AG08395 (cell line): Measurements from ENCODE around the gene ERN1.
A peak's percentile ranks its signal among the peaks of the same experiment; 100 is the strongest.

Experiments used
- DNase-seq: peaks from one replicate; pipeline ENCODE4 v3.0.0; 2012; ENCODE audit warnings: mixed read lengths, low spot score

ERN1 gene

DNA sequence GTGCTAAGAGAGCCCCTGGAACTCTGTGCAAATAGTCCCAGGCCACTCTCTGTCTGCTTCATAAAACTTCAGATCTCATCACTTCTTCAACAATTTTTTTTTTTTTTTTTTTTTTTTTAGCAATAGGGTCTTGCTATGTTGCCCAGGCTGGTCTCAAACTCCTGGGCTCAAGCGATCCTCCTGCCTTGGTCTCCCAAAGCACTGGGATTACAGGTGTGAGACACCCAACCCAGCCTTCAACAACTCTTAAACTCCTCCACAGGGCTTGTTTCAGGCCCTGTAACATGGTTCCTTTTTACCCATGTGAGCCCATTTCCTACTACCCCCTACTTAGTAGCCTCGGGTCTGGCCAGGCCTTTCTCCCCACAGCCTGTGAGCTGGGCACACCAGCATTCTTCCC is 70.2 kb downstream of the ERN1 start:
- no peak for DNase-seq

DNA sequence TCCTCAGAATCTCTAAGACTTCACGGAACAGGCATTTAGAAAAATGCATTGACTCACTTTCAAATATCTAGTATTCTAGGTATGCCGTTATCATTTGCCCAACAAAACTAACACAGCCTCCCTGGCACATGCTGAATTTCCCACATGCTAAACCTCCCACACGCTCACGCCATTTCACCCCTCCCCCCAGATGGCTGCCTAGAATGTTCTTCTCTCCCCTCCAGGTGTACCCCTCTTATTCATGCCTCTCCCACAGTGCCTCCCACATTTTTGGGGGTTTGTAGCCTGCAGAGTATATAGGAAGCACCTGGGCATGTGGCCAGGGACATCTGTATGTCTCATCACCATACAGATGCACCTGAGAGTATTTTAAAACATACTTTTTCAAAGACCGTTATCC is 71.3 kb downstream of the ERN1 start:
- DNase-seq, result no peak

DNA sequence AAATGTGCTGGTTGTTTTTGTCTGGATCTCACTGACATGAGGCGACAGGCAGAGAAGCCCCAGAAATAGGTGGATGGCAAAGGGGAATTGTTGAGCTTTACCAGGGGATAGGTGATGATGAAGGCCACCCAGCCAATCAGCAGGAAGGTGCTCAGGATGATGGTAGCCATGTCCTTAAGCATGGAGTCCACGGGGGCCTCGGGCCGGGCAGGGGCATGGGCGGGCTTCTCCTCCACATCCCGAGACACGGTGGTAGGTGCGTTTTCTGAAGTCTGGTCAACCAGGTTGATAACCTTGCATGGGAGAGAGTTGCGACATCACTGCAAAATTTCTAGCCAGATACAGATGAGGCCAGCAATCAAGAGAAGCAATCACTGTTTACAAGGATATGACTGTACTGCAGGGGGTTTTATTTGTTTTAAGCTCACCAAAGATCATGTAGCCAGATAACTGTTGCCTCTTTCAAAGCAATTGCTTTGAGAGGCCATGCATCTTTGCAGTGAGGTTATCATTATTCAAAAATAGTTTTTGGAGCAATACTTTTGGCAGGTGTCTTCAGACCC is 72.2 kb downstream of the ERN1 start:
- DNase-seq, result no peak

DNA sequence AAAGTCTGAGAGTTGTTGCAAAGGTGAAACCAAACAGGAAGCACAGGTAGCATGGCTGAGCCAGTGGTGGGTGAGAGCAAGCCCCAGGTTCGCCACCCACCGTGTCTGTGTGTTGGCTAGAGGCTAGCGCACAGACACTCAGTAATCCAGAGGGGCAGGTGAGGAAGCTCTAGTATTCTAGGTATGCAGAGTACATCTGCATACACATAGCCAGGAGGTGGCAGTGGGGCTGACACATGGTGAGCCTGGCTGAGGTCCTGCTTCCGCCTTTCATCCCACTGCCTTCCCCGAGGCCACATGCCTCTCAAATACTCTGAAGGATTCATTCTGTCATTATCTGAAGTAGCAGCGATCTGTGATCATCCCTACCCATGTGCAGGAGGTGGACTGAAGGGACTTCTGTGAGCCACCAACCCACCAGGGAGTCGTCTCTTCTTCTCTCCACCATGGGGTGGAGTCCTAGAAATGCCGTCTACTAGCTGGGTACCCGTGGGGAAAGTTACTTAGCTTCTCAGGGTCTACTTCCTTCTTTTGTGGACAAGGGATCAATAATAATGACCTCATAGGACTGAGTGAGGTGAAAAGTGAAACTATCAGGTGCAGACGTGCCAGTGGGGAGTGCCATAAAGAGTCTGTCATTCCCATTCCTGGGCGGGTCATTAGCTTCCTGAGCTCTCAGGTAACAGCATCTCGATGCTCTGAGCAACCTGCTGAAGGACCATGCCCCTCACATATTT is 73.5 kb downstream of the ERN1 start:
- DNase-seq, result no peak

DNA sequence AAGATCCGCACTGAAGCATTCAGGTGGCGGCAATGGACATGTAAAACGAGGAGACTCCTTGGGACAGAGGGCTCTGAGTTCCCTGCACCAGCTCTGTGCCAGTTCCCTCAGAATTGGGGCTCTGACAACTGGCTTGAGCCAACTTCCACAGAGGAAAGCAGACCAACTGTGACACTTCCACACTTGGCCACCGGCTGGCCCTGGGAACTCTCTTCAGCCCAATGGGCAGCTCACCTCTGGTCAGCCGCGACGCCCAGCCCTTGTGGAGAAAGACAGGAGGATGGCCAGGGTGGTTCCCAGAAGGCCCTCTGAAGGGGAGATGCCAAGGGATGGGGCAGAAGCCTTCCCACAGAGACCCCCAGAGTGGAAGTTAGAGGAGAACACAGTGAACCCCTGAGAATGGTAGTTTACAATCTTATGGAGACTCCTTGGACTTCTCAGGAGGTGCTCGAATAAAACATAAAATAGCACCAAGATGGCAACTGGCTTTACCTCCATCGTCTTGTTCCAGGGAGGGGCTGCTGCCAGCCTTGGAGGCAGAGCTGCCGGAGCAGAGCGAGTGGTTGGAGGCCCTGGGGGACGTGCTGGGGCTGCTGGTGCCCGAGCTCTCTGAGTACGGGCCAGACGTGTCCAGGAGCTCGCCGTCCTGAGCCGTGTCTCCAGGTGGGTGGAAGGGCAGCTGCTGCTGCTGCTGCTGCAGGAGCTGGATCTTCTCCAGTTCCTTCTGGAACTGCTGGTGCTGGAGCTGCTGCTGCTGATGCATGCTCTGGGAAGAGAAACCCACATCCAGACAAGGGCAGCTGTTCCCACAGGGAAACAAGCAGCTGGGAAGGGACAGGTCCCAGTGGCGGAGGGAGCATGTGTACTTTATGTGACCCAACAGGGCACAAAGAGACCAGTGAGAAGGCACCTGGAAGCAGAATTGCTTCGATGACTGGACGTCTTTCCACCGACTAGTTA is 74.5 kb downstream of the ERN1 start:
- DNase-seq, result no peak

DNA sequence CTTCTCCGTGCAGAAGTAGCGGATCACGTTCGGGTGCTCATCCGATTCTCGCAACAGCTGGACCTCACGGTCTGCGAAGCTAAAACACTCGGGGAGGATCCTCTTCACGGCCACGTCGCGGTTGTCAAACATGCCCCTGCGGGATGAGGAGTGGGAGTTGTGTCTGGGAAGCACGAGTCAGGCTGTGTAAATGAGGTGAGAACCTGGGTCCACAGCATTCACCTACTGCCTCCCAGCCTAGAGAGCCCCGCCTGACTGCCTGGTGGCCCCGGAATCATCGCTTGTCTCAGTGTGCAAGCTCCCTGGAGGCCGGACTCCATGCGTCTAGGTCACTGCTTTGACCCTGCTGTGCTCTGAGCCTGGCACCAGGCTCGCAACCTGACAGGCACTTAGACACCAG is 75.6 kb downstream of the ERN1 start:
- no peak for DNase-seq

DNA sequence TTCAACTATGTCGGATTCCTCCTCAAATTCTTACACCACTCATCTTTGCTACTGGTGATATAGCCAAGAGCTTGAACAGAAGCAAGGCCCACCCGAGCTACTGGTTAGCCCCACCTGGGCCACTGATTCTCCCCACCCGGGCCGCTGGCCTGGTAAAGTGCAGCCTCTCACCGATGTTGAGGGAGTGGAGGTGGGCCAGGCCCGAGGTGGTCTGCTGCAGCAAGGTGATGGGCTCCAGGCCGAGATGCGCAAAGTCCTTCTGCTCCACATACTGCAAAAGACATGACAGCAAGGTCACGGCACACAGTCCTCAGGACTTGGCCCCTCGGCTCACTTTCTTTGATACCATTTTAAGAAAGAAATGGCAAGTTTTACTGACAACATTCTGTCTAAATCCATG is 76.8 kb downstream of the ERN1 start:
- no peak for DNase-seq

DNA sequence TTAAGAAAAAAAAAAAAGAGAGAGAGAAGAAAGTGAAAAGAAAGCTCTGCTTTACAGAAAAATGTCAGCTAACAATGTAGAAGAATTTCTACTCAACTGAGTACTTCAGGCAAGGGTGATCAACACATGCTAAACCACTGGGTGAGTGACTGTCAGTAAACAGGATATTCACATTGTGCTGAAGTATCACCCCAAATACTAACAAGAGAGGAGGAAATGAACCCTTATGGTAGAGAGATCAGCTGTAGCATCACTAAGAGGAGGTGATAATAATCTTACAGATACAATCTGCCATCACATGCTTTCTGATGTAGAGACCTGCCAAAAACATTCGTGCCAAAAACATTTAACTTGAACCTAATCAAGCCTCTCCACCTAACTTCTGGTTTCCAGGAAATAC is 78.8 kb downstream of the ERN1 start:
- DNase-seq, result no peak

DNA sequence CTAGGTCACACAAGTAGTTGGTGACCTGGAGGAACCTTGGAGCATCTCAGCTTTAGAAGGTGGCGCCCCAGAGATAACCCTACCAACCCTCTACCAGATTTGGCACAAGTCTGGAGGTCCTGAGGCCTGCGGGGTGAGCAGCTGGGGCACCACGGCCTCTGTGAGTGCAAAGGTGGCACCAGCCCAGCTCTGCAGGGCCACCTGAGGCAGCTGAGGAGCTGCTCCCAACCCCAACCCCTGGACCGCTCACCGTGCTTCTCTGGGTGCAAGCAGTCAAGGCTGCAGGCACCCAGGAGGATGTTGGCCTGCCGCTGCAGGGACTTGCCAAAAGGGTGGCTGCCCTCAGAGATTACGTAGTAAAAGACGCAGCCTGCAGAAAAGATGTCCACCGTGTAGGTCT is 81.1 kb downstream of the ERN1 start:
- no peak for DNase-seq

DNA sequence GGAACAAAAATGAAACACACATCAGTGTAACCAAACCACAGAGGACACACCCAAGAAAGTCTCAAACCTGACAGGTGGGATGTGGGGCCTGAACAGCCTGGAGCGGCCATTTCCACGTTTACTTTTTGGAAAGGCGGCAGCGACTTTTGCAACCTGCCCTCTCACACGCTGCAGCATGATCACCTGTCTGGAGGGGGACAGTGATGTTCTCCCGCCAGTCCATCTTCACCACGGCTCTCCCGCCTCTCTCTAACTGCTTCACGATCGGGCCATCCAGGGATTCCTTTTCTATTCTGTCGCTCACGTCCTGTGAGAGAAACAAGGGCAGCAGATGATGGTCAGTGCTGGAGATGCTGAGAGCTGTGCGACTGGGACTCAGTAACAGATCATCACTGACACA is 84.8 kb downstream of the ERN1 start:
- DNase-seq, result no peak

DNA sequence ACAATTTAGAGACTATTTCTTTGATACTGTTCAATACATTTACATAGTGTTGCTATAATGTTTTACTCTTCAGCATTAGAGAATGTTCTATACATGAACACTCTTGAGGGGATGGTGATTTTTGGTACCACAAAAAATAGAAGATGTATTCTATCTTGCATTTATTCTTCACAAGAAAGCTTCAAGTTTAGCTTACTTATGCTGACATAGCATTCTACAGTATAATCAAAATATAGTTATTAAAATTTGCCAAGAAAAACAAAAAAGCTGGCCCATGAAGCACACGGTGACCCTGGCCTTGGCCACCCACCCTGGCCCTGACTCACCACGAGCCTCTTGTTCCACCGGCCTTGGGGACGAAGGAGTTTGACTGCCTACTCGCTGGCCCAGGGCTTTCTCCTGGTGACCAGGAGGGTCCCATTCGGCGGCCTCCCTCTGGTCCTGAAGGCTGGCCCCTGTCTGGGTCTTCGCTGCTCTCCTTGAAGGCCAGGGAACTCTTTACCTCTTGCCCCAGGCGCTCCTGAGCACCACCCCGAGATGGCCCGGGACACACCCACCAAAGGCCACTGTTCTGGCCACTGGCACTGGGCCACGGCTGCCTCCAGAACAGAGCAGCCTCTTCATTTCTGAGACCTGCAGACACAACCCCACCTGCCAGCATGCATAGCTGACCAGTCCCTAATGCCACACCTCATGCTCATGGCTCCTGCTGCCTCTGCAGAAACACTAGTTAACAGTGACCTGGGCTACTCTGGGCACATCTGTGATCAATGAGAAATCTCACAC is 87.1 kb downstream of the ERN1 start:
- no peak for DNase-seq

DNA sequence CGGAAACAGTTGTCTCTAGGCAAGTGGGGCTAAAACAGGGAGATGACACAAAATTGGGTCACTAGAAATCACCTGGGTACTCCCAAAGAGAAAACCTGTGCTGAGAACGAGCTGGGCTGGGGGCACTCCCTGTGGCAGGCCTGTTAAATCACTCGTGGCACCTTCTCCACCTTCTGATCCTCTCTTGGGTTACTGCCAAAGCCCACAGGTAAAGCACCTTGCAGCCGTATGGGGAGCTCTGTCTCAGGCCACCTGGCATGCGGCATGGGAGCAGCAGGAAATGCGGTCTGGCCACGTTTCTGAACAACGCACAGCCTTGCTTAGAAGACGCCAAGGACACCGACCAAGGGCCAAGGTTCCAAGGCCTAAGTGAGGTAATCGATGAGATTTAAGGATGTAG is 88.0 kb downstream of the ERN1 start:
- no peak for DNase-seq

DNA sequence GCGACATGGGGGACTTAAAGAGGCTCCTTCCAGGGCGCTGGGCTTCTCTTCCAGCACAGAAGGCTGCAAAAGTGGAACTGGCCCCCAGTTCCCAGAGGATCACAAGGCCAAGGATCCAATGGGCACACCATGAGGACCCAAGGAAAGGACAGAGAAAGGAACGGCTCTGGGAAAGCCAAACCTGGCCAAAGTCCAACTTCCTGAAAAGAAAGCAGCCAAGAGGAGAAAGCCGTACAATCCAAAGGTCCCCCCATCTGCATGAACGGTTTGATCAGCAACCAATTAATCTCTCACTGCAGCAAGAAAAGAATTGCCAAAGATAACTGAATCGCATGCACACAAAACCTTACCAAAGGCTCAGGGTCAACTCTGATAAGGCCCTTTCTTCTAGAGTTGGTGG is 89.7 kb downstream of the ERN1 start:
- no peak for DNase-seq

DNA sequence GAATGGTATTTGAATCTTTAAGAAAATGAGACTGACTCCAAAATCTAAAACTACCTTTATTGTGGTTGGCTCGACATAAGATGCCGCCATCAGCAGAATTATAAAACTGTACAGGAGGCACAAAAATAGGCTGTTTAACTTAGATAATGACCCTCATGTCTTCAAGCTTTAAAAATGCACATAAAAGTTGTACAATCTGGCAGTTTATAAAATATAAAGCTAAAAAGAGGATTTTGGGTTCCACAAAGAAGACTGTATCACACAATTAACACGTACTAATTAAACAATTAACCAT is 90.9 kb downstream of the ERN1 start:
- no peak for DNase-seq

DNA sequence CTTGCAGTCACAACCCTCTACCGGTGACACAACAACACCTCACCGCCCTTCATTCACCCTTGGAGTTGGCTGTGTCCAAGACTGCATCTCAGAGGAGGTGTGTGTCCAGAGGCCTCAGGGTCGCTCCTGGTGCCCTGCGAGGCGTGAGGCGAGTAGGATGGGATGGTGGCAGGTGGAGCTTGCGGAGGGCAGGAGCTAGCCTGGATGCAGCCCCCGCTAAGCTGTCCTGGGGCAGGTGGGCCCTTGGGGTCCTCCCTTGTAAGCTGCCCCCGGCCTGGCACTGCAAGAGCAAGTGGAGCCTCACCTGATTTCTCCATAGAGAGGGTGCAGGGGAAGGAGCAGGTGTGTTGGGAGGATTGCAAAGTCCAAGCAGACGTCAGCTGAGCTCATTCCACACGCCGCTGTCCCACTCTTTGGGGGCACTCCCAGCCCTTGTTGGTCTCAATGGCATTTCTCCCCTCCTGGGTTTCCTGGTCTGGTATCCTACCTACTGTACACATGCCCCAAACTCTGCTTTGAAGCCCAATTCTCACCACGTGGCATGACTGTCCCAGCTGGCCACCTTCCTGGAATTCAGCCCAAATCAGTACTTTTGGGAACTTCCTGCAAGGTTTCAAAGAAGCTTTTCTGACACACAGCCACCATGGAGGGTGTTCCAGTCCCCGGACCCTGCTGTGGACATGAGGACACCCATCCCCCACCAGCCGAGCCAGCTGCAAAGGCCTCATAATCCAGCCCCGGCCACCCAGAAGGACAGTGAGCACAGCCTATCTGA is 91.4 kb downstream of the ERN1 start:
- no peak for DNase-seq

DNA sequence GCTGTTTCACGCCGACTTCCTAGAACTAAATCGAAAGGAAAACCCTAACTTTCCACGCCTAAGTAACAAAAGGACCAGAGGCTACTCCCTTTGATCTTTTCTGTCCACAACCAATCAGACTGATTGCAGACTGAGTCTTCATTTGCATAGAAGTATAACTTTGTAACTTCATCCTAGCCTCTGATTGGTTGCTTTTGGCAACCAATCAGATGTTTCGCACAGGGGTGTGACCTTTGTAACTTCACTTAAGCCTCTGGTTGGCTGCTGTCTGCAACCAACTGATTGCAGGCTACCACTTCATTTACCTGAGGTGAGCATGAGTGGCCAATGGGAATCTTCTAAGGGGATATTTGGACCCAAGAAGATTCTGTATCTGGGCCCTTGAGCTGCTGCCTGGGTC is 92.1 kb downstream of the ERN1 start:
- no peak for DNase-seq

DNA sequence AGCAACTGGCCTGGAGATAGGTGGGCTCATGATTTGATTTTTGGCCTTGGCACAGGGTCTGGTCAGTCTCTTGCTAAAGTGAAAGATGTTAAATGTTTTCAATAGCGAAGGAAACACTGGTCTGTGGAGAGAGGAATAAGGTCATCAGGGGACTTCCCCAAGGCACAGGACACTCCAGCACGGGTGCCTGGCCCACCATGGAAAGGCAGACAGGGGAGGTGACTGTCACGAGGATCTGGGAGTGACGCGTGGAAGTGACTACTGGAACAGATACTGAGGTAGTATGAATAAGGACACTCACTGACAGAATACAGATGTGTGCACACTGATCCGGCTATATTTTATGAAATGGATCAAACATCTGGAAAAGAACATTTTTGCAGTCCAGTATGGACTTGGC is 92.8 kb downstream of the ERN1 start:
- no peak for DNase-seq

DNA sequence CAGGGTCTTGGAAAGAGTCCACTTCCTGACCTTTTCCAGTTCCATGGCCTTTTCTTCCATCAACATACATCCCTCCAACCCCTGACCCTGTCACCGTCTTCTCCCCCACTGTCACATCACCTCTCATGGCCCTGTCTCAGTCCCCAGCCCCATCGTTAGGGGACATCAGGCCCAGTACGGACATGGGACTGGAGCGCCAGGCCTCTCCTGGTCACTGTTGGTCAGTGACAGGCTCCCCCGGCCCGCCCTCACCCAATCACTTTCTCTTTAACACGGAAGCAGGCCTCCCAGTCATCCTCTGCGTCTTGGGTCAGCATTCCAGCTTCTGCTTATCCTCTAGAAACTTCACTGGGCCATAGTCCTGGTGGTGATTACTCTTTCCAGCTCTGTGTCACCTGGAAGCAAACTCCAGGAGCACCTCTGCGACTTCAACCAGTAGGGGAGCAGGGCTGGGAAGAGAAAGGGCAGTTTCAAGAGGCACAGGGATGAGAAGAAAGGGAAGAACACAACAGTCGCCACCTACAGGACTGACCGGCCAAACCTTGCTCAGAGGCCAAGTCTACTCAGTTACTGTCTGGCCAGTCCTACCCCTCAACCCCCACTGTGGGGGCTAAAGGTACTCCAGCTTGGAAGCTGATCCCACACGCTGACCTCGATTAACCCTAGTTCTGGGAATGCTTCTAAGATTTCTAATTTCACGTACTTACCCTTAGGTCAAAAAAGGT is 93.6 kb downstream of the ERN1 start:
- DNase-seq, result no peak

DNA sequence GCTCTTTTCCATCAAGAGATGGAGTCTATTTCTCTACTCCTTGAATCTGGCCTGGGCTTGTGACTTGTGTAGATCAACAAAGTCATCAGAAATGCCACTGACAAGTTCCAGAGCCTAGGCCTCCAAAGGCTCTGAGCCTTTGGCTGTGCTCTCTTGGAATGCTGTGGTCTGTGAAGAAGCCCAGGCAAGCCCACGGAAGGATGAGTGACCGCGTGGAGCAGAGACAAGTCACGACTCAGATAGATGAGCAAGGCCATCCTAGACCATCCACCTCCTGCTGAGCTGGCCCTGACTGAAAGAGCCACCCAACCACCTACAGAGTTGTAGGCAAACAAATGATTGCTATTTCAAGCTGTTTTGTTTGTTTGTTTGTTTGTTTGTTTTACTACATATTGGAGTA is 97.9 kb downstream of the ERN1 start:
- peak; percentile 13 for DNase-seq

DNA sequence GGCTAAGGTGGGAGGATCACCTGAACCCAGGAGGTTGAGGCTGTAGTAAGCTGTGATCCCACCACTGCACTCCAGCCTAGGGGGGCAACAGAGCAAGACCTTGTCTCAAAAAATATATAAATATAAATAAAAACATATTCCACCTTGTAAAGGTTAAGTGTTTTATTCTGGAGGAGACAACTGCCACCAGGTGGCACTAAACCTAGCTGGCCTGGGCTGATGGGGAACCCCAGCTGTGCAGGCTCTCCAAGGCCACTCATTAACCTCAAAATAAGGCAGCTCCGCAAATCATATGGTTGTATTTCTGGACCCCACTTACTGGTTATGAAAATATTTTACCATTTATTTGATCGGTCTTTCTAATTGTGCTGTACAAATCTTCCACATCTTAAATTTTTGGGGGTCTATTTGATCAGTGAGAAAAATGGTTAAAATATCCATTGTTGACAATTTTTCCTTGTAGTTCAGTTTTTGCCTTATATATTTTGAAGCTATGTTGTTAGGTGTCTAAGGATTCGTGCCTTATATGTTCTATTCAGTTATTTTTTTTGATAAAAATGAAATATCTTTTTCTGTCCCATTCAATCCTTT is 101.0 kb downstream of the ERN1 start:
- DNase-seq, result peak; percentile 72
